ENCODE data around the gene SLC5A12. TPM values are rescaled to one million over a fixed set of nuclear protein-coding genes. Genes with fewer than 3 reads are reported as not detected.

SLC5A12 gene
- total and polyA plus RNA-seq, 2 experiments from 2014 or later = 0.24 to 0.43 TPM

- DNase-seq = no peak
- 58 to 64% methylated on average over 1 of the region's 1 CpG for WGBS, 2 experiments (ENCODE audit: low coverage in 1 of 2, low lambda C conversion rate in 2 of 2, missing lambda C conversion rate in 2 of 2)
- H3K4me2 ChIP-seq (ENCODE audit: unreplicated experiment) = no peak overlapping the region
Observed at GRCh38 chr11:26731084-26731456, 9.2 kb upstream of the SLC5A12 start.

GRCh38 chr11:26730414-26731083, 8.7 kb upstream of the SLC5A12 start:
- H3K9me3 ChIP-seq (ENCODE audit: low read depth) = no peaks in the 10 kb centered on the region
- H3F3A ChIP-seq (ENCODE audit: insufficient read depth) = no peaks in the 10 kb centered on the region
- H3K9me2 ChIP-seq (ENCODE audit: insufficient read depth) = no peaks in the 10 kb centered on the region
- peak; percentile 58 for DNase-seq
- peaks cover 8% of the 10 kb centered on the region for H3K4me1 ChIP-seq (ENCODE audit: insufficient read depth)
- no peak overlapping the region for H3K4me2 ChIP-seq (ENCODE audit: unreplicated experiment)
- no peak for TF ChIP-seq EZH2 (IDR thresholded peaks at IDR 0.05; ENCODE audit: insufficient read depth, poor library complexity, severe bottlenecking)
- no peak for TF ChIP-seq EZH2phosphoT487 (IDR thresholded peaks at IDR 0.05; ENCODE audit: insufficient read depth, low read depth)
- H3K36me3 ChIP-seq (ENCODE audit: low read depth) = no peaks in the 10 kb centered on the region
- no peak overlapping the region for H3K27ac ChIP-seq
- H3K27me3 ChIP-seq (replicated peaks; ENCODE audit: insufficient read depth) = no peaks in the 10 kb centered on the region
- H3K79me2 ChIP-seq (ENCODE audit: insufficient read depth) = no peaks in the 10 kb centered on the region
- no peaks in the 10 kb centered on the region for H4K20me1 ChIP-seq (ENCODE audit: insufficient read depth)
- WGBS, 2 experiments (ENCODE audit: low coverage in 1 of 2, low lambda C conversion rate in 2 of 2, missing lambda C conversion rate in 2 of 2) = 12 to 13% methylated on average over 4 of the region's 4 CpGs
- in situ Hi-C loops (cut with MboI) = no loop called here
- no peak overlapping the region for H3K9ac ChIP-seq
- peak overlapping the region; percentile 11; the same call in 1 of the 2 replicates for H2AFZ ChIP-seq
- H3K4me3 ChIP-seq = no peak overlapping the region

More at GRCh38 chr11:26731084-26731456, 9.2 kb upstream of the SLC5A12 start:
- no peaks in the 10 kb centered on the region for H3F3A ChIP-seq (ENCODE audit: insufficient read depth)
- in situ Hi-C loops (cut with MboI) = no loop called here
- no peaks in the 10 kb centered on the region for H3K79me2 ChIP-seq (ENCODE audit: insufficient read depth)
- no peaks in the 10 kb centered on the region for H4K20me1 ChIP-seq (ENCODE audit: insufficient read depth)
- H3K36me3 ChIP-seq (ENCODE audit: low read depth) = no peaks in the 10 kb centered on the region
- H3K27ac ChIP-seq = no peak overlapping the region
- H3K9me3 ChIP-seq (ENCODE audit: low read depth) = no peaks in the 10 kb centered on the region
- H2AFZ ChIP-seq = peak overlapping the region; percentile 11; the same call in 1 of the 2 replicates
- H3K9ac ChIP-seq = no peak overlapping the region
- no peaks in the 10 kb centered on the region for H3K9me2 ChIP-seq (ENCODE audit: insufficient read depth)
- no peak for TF ChIP-seq EZH2phosphoT487 (IDR thresholded peaks at IDR 0.05; ENCODE audit: insufficient read depth, low read depth)
- TF ChIP-seq EZH2 (IDR thresholded peaks at IDR 0.05; ENCODE audit: insufficient read depth, poor library complexity, severe bottlenecking) = no peak
- H3K27me3 ChIP-seq (replicated peaks; ENCODE audit: insufficient read depth) = no peaks in the 10 kb centered on the region
- peaks cover 8% of the 10 kb centered on the region for H3K4me1 ChIP-seq (ENCODE audit: insufficient read depth)
- H3K4me3 ChIP-seq = no peak overlapping the region

DNA sequence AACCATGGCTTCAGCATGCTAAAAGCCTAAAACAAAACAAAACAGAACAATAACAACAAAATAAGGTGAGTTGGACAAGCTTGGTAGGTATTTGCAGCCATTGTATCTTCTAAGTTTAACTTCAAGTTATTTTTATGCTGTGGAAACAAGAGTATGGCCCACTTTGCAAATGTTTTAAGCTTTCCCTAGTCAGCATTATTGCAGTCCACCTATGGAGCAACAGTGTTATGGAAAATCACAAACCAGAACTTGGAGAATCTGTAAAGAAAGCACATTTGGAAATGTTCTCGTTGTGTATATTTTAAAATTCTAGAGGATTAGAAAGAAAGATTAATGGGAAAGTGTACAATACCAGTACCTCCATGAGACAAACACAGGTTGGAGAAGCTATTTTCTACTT, 7.4 kb upstream of the SLC5A12 start:
- no peak for DNase-seq
- Histone ChIP-seq H3F3A (ENCODE audit: insufficient read depth) (no peaks in the 10 kb centered on the region), H3K27me3 (replicated peaks; ENCODE audit: insufficient read depth) (no peaks in the 10 kb centered on the region), H3K4me3 (no peak overlapping the region), H3K4me2 (ENCODE audit: unreplicated experiment) (no peak overlapping the region), H3K9me3 (ENCODE audit: low read depth) (no peaks in the 10 kb centered on the region), H3K36me3 (ENCODE audit: low read depth) (no peaks in the 10 kb centered on the region), H4K20me1 (ENCODE audit: insufficient read depth) (no peaks in the 10 kb centered on the region), H3K79me2 (ENCODE audit: insufficient read depth) (no peaks in the 10 kb centered on the region), H3K9ac (no peak overlapping the region), H3K9me2 (ENCODE audit: insufficient read depth) (no peaks in the 10 kb centered on the region), H3K4me1 (ENCODE audit: insufficient read depth) (peaks cover 8% of the 10 kb centered on the region), H2AFZ (no peak overlapping the region), H3K27ac (no peak overlapping the region)
- 77 to 84% methylated on average over 1 of the region's 1 CpG for WGBS, 2 experiments (ENCODE audit: low coverage in 1 of 2, low lambda C conversion rate in 2 of 2, missing lambda C conversion rate in 2 of 2)
- in situ Hi-C loops (cut with MboI) = no loop called here
- TF ChIP-seq EZH2phosphoT487 (IDR thresholded peaks at IDR 0.05; ENCODE audit: insufficient read depth, low read depth) = no peak
- TF ChIP-seq EZH2 (IDR thresholded peaks at IDR 0.05; ENCODE audit: insufficient read depth, poor library complexity, severe bottlenecking) = no peak

DNA sequence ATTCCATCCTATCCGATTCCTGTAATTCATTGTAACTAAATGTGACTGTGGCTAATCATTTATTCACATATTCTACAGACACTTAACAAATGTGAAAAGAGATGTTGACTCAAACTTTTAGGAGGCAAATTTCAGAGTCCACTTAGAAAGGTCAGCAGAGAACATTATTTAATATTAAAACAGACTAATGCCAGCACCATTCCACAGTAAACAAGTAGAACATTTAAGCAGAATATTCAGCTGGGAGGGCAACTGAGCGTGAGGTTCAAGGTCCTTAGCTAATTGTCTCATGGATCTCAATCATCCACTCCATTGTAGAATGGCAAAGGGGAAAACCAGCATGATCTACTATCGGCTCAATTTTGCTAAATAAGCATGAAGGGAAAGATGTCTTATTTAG, 5.1 kb upstream of the SLC5A12 start:
- in situ Hi-C loops (cut with MboI) = no loop called here

More for the DNA sequence above, 5.1 kb upstream of the SLC5A12 start:
- Histone ChIP-seq H3K36me3 (ENCODE audit: low read depth) (no peaks in the 10 kb centered on the region), H3K4me1 (ENCODE audit: insufficient read depth) (peaks cover 8% of the 10 kb centered on the region), H3F3A (ENCODE audit: insufficient read depth) (no peaks in the 10 kb centered on the region), H3K27me3 (replicated peaks; ENCODE audit: insufficient read depth) (no peaks in the 10 kb centered on the region), H2AFZ (no peak overlapping the region), H4K20me1 (ENCODE audit: insufficient read depth) (no peaks in the 10 kb centered on the region), H3K9me2 (ENCODE audit: insufficient read depth) (no peaks in the 10 kb centered on the region), H3K4me3 (no peak overlapping the region), H3K27ac (no peak overlapping the region), H3K4me2 (ENCODE audit: unreplicated experiment) (no peak overlapping the region), H3K9ac (no peak overlapping the region), H3K9me3 (ENCODE audit: low read depth) (no peaks in the 10 kb centered on the region), H3K79me2 (ENCODE audit: insufficient read depth) (no peaks in the 10 kb centered on the region)
- 74% methylated on average over 3 of the region's 3 CpGs for WGBS, 2 experiments (ENCODE audit: low coverage in 1 of 2, low lambda C conversion rate in 2 of 2, missing lambda C conversion rate in 2 of 2)
- no peak for DNase-seq
- TF ChIP-seq EZH2 (IDR thresholded peaks at IDR 0.05; ENCODE audit: insufficient read depth, poor library complexity, severe bottlenecking) = no peak
- no peak for TF ChIP-seq EZH2phosphoT487 (IDR thresholded peaks at IDR 0.05; ENCODE audit: insufficient read depth, low read depth)
